HG03039 (cell line): ENCODE measurements around the gene VIPR1.

Source experiments
- ATAC-seq: cut with Tn5 transposase; IDR thresholded peaks from one replicate; pipeline ENCODE4 v1.9.1; 2021; ENCODE audit warnings: mild to moderate bottlenecking, moderate library complexity; ENCODE audit not compliant: unreplicated experiment

The VIPR1 gene

DNA sequence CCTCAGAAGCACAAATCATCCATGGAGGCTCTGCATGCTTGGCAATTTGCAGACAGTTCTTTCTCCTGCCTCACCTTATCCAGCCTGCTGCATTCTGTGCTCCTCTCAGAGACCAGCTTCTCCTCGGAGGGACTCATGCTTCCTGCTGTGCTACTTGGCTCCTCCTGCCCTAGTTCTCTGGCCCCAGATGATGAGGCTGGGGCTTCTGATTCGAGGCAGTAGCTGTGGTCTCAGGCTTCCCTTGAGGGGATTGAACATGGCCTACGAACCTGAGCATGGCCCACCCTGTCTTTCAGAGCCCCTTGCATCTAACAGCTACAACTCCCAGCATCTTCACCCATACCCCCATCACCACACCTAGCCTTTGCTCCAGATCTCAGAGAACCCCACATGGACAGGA lies 6.7 kb downstream of the VIPR1 start:
- no peak for ATAC-seq

DNA sequence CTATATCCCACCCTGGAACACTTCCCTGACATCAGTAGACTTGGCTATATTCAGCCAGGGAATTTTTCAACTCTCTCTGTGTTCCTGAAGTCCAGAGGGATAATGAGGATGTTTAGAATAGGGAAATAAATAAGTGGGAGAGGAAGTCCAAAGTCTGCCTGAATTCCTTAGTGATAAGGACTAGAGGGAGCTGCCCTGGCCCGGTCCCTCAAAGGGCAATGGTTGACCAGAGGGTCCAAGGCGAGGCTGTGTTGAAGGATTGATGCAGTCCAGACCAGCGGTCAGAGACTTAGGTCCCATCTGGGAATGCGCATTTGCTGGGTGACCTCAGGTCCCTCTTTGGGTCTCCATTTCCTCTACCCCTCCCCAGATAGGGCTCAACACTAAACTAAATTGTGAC lies 7.9 kb downstream of the VIPR1 start:
- ATAC-seq = no peak

DNA sequence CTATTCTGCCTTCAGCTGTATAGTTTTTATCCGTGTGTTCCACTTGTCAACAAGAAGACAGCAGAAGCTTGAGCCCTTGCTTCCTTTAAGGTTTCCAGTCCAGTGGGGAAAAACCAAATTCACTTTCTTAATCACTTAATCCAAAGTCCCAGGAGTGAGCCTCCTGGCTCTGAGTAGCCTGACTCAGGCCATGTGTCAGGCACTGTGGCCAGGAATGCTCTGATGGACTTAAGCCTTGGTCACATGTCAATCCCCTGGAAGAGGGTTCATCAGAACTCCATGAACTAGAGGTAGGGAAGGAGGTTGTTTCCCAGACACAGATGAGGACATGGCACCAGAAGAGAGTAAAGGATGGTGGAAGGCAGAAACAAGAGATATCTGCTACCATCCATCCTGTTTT lies 8.8 kb downstream of the VIPR1 start:
- ATAC-seq = no peak

DNA sequence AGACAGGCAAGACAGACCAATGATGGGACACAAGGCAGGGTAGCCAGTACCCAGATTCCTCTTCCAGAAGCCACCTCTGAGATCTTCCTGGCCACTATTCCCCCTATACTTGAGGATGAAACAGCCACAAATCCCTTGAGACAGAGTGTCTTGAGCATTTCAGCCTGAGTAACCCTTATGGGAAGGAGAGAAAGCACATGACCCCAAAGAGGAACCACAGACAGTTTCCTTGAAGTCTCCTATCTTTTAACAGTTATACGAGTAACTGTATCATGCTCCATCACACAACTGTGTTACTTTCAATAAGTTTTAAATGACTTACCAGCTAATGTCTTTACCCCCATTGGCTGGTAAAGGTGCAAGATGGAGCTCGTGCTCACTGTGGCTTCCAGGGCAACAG lies 9.3 kb downstream of the VIPR1 start:
- no peak for ATAC-seq

DNA sequence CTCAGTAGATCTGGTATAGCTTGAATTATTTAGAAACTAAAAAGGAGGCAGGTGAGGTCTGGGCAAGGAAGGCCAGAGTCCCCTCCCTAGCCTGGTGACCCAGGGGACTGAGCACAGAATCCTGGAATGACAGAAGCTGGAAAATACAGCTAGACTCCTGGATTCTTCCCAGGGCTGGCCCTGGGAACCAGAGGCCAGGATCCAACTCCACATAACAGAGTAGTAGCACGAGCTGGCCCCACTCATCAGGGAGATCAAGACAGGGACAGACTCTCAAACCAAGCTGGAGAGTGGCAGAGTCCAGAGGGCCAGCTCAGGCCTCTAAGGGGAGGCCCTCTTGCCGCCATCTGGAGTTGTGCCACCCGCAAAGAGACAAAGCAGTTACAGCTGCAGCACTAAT lies 10.7 kb downstream of the VIPR1 start:
- ATAC-seq = no peak

DNA sequence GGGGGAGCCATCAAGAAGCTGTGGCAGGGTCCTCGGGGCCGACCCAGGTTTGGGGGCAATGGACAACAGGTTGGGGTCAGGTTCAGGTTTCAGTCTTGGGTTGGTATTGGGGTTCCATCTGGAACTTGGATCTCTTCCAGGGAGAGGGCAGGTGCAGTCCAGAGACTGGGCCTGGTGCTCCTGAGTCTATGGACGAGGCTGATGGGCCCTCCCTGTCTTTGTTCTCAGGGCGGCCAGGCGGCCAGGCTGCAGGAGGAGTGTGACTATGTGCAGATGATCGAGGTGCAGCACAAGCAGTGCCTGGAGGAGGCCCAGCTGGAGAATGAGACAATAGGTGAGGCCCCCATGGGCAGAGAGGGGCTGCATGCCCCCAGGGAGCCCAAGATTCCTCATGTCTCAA lies 11.1 kb downstream of the VIPR1 start:
- no peak for ATAC-seq

DNA sequence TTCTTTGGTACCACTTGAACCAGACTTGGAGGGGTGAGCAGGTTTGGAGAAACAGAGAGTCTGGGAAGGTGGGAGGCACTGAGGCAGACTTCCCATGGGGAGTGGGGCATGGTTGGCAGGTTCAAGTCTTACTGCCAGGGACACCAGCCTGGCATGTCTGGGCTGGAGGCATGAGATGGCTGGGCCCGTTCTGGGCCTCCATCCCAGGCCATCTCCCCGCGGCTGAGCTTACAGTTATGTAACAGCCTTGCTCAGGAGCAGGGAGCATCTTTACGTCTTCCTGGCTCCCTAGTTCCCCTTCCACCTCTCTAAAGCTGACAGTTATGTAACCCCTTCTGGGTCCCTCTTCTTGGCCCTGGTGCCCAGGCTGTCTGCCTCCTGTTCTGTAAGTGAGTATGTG lies 12.4 kb downstream of the VIPR1 start:
- ATAC-seq = no peak

DNA sequence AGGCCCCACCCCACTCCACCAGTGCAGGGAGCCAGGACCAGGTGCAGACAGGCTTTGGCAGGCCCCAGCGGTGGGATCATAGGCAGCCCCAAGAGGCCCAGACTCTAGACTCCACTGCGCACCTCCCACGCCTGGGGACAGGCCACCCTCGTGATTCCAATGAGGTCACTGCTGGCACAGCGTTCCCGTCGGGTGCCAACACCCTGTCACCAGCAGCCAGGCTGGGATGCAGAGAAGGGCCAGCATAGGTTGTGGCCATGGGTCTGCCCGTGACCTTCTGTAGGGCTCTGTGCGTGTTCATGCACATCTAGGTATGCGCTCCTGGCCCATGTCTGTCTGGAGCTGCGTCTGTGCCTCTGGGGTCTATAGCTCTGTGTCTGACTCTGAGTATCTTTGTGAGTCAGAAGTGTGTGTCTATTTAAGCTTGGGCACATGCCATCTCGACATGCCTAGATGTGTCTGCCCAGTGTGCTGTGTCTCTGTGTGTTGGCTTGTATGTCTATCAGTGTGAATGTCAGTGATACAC lies 13.0 kb downstream of the VIPR1 start:
- ATAC-seq = no peak

DNA sequence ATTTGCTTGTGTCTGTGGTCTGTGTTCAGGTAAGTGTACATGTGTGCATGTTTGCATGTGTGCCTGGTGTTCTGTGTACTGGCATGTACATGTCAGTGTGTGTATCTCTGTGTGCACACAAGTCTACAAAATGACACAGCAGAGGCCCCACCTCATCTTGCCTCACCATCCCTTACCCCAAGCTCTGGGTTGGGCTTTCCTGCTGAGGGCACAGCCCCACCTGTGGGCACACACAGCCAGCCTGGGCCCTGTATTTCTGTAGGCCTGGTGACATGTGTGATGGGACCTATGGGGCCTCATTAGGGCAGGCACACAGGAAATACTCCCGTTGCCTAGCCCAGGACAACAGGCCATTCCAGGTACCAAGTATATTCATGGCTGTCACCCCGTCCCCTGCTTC lies 13.5 kb downstream of the VIPR1 start:
- no peak for ATAC-seq

DNA sequence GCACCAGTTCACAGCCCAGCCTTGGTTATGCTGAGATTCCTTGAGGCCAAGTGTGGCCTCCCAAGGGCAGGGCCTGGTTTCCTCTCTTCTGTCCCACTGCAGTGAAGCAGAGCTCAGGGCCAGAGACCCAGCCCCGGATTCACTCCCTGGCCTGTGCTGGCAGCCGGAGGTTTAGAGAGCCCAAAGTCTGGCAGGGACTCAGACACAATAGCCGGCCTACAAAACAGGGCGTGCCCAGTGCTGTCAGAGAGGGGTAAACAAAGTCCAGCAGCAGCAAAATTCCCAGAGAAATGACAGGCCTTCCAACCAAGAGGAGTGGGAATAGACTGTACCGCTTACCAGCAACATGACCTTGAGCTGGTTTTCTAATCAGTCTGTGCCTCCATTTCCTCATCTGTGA lies 14.0 kb downstream of the VIPR1 start:
- no peak for ATAC-seq

DNA sequence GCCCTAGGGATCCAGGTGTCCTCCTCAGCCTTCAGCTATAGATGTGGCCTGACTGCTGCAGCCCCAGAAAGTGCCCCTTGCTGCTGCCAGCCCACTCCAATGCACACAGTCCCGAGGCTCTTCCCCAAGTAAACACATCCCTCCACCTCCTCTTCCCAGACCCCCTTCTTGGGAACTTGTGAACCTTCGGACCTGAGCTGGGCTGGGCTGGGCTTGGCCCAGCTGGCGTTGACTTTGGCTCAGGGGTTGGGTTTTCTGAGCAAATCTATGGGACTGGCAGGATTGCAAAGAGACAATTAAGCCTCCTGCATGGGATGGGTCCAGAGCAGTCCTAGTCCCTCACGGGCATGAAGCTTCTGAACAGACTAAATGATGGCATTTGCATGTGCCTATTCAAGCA lies 14.7 kb downstream of the VIPR1 start:
- no peak for ATAC-seq

DNA sequence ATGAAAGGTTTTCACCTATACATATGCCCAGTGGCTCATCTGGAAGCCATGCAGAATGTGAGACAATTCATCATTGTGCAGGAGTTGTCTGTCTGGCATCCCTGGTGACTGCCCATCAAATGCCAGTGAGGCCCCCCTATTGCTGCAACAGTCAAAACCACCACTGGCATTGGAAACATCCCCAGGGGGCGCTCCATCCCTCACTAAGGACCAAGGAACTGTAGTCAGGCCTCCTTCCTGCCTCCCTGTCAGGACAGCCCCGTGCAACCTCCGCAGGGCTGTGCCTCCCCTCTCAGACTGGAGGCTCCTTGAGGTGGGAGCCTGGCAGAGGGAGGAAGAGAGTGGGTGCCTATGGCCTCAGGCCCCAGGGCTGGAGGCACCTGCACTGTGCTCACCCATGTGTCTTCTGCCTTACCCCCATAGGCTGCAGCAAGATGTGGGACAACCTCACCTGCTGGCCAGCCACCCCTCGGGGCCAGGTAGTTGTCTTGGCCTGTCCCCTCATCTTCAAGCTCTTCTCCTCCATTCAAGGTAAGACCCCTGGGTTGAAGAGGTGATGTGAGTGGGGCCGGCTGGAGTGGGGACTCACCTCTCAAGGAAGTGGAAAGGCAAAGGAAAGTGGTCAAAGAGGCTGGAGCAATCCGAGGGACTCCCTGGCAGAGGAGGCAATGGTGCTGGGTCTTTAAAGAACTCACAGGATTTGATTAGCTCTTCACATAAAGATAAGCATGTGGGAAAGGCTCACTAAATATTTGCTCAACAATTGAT lies 16.5 kb downstream of the VIPR1 start:
- ATAC-seq = no peak

DNA sequence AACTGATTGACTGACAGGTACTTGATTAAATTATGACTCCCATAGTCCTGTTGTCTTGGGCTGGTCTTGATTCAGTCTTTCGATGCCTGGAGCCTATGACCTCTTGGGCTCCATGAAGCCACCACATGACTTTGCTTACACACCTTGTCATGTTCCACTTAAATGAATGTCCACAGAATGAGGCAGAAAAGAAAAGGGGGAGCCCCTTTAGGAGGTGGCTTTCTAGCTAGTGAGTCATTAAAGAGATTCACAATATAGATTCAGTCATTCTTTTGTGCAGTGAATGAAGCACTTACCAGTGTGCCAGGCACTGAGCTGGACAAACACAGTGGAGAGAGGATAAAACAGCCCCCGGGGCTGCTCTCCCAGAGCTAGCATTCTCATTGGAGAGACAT lies 17.1 kb downstream of the VIPR1 start:
- no peak for ATAC-seq

DNA sequence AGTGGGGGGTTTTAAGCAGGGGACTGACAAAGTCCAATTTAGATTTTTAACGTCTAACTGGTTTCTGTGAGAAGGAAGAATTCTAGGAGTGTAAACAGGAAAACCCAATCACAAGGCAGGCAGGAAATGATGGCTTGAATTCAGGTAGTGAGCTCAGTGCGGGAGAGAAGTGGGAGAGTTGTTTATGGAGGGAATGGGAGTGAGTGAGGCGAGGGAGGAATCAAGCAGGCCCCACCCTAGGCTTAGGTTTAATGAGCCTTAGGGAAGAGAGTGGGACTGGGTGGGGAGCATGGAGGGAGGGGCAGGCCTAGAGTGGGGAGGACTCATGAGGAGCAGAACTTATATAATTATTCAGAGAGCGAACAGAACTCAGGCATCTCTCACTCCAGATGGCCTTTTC lies 17.9 kb downstream of the VIPR1 start:
- ATAC-seq = no peak

DNA sequence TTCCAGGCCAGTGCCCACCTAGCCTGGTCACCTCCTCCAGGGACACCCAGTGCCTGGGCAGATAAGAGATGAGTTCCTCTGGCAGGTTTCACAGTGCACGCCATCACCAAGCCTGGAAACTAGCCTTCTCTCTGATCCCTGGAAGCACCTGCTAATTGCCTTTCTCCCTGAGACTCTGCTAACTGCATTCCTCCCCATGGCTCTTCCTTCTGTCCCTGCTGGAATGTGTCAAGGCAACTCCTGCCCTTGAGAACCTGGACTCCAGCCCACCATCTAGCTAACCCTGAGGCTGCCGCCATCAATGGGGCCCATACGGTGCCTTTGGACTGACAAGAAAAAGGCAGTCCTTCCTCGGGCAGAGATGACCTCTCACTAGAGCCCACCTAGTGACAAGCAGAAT lies 18.5 kb downstream of the VIPR1 start:
- ATAC-seq = no peak

DNA sequence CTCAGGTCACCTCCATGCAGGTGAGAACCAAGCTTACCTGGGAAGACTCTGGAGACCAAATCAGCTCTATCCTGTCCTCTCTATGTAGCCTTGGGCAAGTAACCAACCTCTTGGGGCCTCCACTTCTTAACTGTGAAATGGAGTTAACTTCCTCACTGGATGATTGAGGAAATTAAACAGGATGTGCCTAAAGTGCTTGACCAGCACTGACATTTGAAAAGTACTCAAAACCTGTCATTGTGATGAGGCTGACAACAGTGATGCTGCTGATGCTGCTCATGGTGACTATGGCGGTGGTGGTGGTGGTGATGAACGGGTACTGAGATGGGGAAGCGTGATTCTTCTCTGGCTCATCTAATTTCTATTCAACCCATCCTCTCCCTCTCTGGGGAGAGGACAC lies 22.3 kb downstream of the VIPR1 start:
- ATAC-seq = no peak

DNA sequence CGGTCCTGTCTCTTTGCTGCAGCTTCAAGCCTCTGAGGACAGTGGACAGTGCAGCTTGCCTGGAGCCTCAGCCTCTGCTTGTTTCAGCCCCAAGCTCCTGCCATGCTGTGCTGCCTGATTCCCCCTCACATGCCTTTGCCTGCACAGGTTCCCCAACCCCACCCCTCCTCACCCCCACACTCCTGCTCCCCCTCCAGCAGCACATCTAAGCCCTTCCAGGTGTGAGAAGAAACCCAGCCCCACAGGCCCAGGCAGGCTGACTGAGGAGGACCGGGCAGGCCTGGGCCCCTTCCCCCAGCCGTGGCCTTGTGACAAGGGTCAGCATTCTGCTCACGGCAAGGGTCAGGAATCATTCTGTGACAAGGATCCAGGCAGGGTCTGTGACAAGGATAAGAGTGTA lies 22.8 kb downstream of the VIPR1 start:
- no peak for ATAC-seq

DNA sequence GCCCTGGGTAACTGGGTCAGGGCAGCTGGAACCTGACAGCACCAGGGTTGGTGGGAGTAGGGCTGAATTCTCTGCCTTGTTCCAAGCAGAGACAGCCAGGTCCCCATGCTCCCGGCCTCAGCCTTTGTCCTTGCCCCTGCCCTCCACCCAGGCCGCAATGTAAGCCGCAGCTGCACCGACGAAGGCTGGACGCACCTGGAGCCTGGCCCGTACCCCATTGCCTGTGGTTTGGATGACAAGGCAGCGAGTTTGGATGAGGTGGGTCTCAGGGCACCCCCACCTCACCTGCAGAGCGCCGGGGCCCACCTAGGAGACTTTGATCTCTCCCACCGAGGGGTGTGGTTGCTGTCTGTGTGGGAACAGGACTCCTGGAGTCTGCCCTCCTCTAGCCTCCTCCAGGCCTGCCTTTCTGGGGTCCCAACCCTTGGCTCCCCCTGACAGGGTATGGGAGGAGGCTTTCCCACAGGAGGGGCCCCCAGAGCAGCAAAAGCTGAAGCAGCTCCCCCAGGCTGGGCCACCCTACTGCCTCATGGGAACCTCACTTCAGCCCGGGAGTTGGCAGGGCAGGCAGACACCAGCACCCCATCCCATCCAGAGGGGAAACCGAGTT lies 23.4 kb downstream of the VIPR1 start:
- ATAC-seq = no peak

DNA sequence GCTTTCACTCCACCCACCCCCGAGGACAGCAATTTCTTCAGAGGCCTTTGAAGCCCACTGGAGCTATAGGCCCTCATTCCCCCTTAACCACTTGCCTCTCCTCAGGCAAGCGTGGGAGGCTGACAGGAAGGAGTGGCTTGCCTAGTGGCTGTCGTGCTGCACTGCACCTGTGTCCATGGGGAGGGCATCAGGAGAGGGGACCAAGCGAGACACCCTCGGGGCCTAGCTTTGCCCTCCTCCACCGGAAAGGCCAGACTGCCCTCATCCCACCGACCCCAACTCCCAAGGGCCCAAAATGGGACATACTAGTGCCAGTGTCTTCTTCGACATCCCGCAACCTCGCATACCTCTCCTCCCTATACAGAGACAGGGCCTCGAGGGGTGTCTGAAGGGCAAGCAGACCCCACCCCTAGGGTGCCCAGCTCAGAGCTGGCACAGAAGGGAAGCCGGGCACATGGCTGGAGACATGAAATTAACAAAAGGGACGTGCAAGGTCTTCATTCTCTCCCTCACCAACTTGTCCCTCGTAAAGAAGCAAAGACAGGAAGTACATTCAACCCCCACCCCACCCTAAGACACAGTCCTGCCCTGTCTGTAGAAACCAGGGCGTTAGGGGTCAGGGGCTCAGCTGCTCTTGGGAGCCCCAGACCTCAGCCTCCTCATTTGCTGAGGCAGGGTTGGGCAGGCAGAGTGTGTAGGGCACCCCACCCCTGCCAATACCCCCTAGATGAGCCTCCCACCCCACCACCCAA lies 24.3 kb downstream of the VIPR1 start:
- ATAC-seq = no peak

DNA sequence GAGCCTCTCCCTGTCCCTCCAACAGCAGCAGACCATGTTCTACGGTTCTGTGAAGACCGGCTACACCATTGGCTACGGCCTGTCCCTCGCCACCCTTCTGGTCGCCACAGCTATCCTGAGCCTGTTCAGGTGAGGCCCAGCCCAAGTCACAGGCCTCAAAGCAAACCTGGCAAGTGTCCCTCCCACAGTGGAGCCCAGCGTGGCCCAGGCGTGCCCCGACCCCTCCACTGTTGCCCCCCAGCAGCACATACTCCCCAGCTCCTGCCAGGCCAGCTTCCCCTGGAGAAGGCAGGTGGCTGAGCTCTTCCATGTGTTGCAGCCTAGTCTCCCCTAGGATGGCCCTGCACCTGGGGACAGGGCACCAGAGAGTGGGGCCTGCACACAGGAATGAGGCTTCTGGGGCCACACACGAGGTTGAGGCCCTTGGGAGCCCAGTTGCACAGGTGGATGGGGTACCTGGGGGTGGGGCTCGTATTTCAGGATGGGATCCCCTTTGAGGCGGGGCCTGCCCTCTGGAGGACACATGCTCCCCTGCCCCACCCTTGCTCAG lies 25.0 kb downstream of the VIPR1 start:
- ATAC-seq = no peak

DNA sequence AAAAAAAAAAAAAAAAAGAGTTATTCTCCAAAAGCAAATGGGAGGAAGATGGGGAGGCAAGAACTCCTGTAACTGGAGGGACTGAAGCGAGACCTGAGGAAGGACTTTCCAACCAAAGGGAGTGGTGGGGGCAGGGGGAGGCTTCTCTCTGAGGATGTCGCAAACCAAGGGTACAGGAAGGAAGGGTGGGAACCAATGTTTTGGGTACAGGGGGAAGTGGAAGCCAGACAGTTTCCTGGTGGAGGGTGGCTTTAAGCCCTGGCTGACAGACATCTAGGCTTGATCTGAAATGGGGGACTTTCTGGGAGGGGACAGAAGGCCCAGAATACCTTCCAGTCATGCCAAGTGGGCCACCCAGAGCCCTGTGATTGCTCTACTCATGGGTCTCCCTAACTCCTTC lies 27.0 kb downstream of the VIPR1 start:
- no peak for ATAC-seq

DNA sequence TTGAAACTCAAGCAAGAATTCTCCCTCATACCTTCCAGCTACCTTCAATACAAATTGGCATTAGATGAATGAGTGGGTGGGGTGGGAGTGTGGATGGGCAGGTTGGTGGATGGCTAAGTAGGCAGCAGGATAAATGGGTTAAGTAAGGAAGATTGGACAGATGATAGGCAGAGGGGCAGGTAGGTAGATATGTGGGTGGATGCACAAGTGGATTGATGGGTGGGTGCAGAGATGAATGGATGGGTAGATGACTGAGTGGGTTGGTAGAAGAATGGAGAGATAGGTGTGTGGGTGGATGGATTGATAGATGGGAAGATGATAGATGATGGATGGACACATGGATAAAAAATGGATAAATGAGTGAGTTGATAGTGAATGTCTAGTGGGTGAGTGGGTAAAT lies 27.6 kb downstream of the VIPR1 start:
- no peak for ATAC-seq
